GM12801 (cell line): Measurements from ENCODE around the gene ACHE.

Source experiments
- TF ChIP-seq, protein P1 (sequence below): IDR thresholded peaks from one replicate; pipeline ENCODE4 v1.5.1; 2011; ENCODE audit warnings: control low read depth; ENCODE audit not compliant: insufficient read length; ENCODE audit errors: extremely low read depth

ACHE gene

DNA sequence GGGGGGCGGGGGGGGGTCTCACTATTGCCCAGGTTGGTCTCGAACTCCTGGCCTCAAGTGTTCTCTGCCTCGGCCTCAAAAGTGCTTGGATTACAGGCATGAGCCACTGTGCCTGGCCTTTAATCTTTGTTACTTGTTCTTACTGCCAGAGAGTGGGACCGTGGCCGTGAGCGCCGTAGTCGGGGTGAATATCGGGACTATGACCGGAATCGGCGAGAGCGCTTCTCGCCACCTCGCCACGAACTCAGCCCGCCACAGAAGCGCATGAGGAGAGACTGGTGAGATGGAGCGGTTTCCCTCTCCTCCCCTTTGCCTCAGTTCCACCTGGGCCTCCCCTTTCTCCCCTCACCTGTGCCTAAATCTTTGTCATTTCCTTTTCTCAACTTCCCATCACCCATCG lies 14.6 kb downstream of the ACHE start:
- TF ChIP-seq, protein P1, sequence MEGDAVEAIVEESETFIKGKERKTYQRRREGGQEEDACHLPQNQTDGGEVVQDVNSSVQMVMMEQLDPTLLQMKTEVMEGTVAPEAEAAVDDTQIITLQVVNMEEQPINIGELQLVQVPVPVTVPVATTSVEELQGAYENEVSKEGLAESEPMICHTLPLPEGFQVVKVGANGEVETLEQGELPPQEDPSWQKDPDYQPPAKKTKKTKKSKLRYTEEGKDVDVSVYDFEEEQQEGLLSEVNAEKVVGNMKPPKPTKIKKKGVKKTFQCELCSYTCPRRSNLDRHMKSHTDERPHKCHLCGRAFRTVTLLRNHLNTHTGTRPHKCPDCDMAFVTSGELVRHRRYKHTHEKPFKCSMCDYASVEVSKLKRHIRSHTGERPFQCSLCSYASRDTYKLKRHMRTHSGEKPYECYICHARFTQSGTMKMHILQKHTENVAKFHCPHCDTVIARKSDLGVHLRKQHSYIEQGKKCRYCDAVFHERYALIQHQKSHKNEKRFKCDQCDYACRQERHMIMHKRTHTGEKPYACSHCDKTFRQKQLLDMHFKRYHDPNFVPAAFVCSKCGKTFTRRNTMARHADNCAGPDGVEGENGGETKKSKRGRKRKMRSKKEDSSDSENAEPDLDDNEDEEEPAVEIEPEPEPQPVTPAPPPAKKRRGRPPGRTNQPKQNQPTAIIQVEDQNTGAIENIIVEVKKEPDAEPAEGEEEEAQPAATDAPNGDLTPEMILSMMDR = no peak

DNA sequence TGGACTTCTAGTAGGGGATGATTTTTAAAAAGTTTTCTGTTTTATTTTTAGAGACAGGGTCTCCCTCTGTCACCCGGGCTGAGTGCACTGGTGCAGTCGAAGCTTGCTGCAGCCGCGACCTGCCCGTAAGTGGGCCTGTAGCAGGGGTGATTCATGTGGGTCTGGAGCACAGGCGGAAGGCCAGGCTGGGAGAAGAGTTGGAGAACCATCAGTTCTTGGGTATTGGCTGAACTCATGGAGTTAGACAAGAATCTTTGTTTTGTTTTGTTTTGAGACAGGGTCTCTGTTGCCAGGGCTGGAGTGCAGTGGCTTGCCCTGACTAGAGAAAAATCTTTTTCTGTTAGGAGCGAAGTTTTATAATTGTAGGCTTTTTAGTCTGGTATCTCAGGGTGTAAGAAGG lies 15.0 kb downstream of the ACHE start:
- TF ChIP-seq, protein P1 = no peak

DNA sequence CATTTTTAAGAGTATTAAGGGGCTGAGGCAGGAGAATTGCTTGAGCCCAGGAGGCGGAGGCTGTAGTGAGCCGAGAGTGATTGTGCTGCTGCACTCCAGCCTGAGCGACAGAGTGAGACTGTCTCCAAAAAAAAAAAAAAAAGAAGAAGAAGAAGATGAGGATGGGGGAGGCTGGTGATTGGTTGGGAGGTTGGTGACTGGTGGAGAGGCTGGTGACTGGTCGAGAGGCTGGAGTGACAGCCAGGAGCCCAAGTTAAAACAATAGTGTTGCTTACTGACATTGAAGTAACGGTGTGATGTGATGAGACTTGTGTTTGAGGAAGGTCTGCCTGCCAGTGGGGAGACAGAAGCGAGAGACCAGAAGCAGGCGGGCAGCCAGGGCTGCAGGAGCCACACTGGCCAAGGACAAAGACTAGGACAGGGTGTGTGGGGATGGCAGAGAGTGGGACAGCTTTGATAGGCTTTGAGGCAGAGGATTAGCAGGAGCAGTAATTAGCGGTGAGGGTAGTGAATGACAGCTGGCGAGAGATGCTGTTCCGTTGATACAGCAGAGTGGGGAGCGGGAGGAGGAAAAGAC lies 15.9 kb downstream of the ACHE start:
- TF ChIP-seq, protein P1 = no peak

DNA sequence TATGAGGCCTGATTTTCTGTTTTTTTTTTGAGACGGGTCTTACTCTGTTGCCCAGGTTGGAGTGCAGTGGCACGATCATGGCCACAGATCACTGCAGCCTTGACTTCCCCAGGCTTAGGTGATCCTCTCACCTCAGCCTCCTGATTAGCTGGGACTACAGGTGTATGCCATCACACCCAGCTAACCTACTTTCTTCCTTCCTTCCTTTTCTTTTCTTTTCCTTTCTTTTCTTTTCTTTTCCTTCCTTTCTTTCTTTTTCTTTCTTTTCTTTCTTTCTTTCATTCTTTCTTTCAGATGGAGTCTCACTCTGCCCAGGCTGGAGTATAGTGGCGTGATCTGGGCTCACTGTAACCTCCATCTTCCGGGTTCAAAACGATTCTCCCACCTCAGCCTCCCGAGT lies 17.0 kb downstream of the ACHE start:
- TF ChIP-seq, protein P1 = no peak

DNA sequence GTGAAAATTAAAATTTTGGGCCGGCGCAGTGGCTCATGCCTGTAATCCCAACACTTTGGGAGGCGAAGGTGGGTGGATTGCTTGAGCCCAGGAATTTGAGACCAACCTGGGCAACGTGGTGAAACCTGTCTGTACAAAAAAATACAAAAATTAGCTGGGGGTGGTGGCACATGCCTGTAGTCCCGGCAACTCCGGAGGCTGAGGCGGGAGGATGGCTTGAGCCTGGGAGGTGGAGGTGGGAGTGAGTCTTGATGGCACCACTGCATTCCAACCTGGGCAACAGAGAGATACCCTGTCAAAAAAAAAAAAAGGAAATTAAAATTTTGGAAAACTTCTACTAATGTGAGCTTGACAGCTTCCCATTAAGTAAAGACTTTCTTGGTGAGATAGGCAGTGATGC lies 17.7 kb downstream of the ACHE start:
- TF ChIP-seq, protein P1 = no peak

DNA sequence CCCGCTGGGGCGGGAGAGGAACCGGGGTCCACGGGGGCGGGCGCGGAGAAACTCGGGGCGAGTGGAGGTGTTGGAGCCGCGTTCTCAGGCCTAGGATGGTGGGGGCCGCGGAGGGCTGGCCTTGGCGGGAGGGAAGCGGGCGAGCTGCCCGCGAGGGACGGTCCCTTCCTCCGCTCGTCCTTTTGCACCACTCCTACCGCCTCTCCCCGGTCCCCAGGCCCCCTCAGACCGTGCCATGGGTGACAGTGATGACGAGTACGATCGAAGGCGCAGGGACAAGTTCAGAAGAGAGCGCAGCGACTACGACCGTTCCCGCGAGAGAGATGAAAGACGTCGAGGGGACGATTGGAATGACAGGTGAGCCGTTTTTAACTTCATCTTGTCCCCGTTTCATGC lies 20.3 kb downstream of the ACHE start:
- TF ChIP-seq, protein P1 = no peak

DNA sequence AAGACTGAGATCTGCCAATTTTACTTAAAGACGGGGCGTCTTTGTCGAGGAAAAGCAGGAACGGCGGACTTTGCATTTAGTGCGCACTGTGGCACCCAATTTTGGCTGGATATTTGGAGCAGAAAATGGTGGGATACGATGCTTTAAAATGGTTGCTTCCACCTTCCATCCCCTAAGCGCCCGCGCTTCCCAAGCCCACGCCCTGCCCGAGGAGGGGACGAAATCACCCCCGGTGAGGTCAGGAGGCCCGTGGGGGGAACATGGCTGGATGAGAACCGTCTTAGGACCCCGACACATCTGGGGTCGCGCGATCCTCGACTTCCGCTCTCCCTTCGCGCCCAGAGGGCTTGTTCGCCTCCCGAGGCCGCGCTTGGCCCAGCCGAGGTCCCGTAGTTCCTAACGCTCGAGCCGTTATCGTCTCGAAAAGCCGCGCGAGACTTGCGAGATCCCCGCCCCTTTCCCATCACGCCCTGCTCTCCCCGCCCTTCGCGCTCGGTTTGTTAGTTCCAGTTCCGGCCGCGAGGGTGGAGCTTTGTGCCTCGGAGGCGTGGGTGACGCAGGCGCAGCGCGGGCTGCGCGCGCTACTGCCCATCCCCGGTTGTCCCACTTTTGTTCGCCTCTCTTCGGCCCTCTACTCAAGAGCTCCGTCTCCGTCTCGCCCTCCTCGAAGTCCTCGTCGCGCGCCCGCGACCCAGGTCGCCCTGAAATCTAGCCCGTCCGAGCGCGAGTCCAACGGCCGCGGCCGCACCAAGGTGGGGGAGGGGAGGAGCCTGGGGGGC lies 20.9 kb downstream of the ACHE start, which contains the start of gene SRRT:
Gene SRRT, plus strand, starts transcription at position 527 of the 779 bp plus-strand sequence. CDS start 488 bp downstream, outside the sequence.
- TF ChIP-seq, protein P1 = no peak
